SIG-M5 (cell line): Measurements from ENCODE around the gene GPBP1L1.

Experiments
- DNase-seq: peaks from one replicate; lab custom pipeline; 2025; lab: John Stamatoyannopoulos, UW

GPBP1L1 gene

GRCh38 chr1:45586769-45587168, 99.6 kb downstream of the GPBP1L1 start:
- DNase-seq: no peak

GRCh38 chr1:45585496-45586075, 100.7 kb downstream of the GPBP1L1 start:
- no peak for DNase-seq

- DNase-seq: no peak
Observed at GRCh38 chr1:45585110-45585426, 101.3 kb downstream of the GPBP1L1 start.

- DNase-seq: peak; percentile 11
Observed at GRCh38 chr1:45584351-45585109, 101.8 kb downstream of the GPBP1L1 start.

GRCh38 chr1:45583666-45584350, 102.5 kb downstream of the GPBP1L1 start, which contains the start of gene NASP:
NASP (plus strand) TSS chr1:45584041; CDS start chr1:45584147, 106 bp downstream.
- DNase-seq: no peak

- DNase-seq: peak; percentile 76
Observed at GRCh38 chr1:45583264-45583665, 103.1 kb downstream of the GPBP1L1 start.
